ENCODE data around the gene SURF2. TPM values are rescaled to one million over a fixed set of nuclear protein-coding genes. Genes with fewer than 3 reads are reported as not detected.

SURF2 gene
- total RNA-seq, 1 experiment from 2014 or later = 18.1 TPM

DNA sequence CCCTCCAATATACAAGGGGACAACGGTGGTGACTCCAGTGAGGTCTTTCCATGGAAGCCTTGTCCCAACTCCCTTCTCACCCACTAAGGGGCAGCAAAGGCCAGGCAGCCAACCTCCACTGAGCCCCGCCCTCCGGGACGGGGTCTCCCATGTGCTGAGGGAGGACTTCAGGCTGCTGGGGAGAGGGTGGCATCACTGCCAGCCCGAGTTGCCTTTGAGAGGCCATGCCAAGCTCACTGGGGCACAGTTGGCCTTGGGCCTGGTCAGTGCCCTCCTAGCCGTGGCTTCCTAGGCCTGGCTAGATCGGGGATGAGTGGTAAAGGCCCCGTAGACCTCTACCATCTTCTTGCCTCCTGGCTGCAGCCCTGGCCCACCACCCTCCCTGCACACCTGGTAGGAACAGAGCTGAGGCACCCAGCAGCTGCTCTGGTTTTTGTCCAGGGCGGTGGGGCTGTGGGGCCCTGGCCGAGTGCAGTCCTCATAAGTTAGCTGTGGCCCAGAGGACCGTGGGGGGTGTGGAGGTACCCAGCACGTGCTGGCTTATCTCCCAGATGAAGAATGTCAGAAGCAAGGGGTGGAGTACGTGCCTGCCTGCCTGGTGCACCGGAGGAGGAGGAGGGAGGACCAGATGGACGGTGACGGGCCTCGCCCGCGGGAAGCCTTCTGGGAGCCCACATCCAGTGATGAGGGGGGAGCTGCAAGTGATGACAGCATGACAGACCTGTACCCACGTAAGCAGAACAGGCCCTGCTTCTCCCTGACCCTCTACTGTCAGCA lies 3.2 kb downstream of the SURF2 start:
- Histone ChIP-seq H3K9me3 (ENCODE audit: insufficient read depth, low read depth) (no peaks in the 10 kb centered on the region), H3F3A (ENCODE audit: insufficient read depth, low read depth) (peaks cover 41% of the 10 kb centered on the region), H4K20me1 (ENCODE audit: insufficient read depth) (peaks cover 46% of the 10 kb centered on the region), H3K79me2 (ENCODE audit: low read depth) (peaks cover 24% of the 10 kb centered on the region), H3K4me2 (no peak overlapping the region), H3K27ac (no peak overlapping the region), H3K4me1 (replicated peaks; ENCODE audit: insufficient read depth) (peaks cover 16% of the 10 kb centered on the region), H2AFZ (no peak overlapping the region), H3K36me3 (ENCODE audit: low read depth) (peaks cover 21% of the 10 kb centered on the region), H3K9me2 (ENCODE audit: insufficient read depth) (no peaks in the 10 kb centered on the region), H3K27me3 (ENCODE audit: insufficient read depth, low read depth) (no peaks in the 10 kb centered on the region), H3K4me3 (no peak overlapping the region)
- intact Hi-C loops (cut with micrococcal nuclease; ENCODE audit: unreplicated experiment) = loop anchor here (5.0 kb wide), 1 partner anchor 128 kb away; no protein-coding TSS in a partner anchor
- ChIA-PET CTCF (no interaction called here), POLR2A (ENCODE audit: unreplicated experiment) (no interaction called here)
- BruUV-seq (replicated peaks) = no TSS peak
- no peak for DNase-seq
- TF ChIP-seq CTCF (conservative IDR thresholded peaks at IDR 0.05) = peak; percentile 41; the same call in 1 of the 2 replicates
- no peak for TF ChIP-seq EZH2 (IDR thresholded peaks at IDR 0.05; ENCODE audit: low read depth)

- no peak for DNase-seq
- intact Hi-C loops (cut with micrococcal nuclease; ENCODE audit: unreplicated experiment) = no loop called here
- Histone ChIP-seq H3K9me3 (ENCODE audit: insufficient read depth, low read depth) (no peaks in the 10 kb centered on the region), H3K9me2 (ENCODE audit: insufficient read depth) (no peaks in the 10 kb centered on the region), H3K4me2 (no peak overlapping the region), H3K4me1 (replicated peaks; ENCODE audit: insufficient read depth) (peaks cover 7% of the 10 kb centered on the region), H3K4me3 (no peak overlapping the region), H3K27me3 (ENCODE audit: insufficient read depth, low read depth) (no peaks in the 10 kb centered on the region), H4K20me1 (ENCODE audit: insufficient read depth) (peaks cover 56% of the 10 kb centered on the region), H3K27ac (no peak overlapping the region), H2AFZ (no peak overlapping the region), H3K36me3 (ENCODE audit: low read depth) (peaks cover 29% of the 10 kb centered on the region), H3F3A (ENCODE audit: insufficient read depth, low read depth) (peaks cover 36% of the 10 kb centered on the region), H3K79me2 (ENCODE audit: low read depth) (peaks cover 13% of the 10 kb centered on the region)
- ChIA-PET CTCF (interaction anchor here (0.7 kb wide), 1 partner anchor 246 kb away, joined by 3 read pairs; no protein-coding TSS in a partner anchor), POLR2A (ENCODE audit: unreplicated experiment) (no interaction called here)
- BruUV-seq (replicated peaks) = no TSS peak
- no peak for TF ChIP-seq CTCF (conservative IDR thresholded peaks at IDR 0.05)
- TF ChIP-seq EZH2 (IDR thresholded peaks at IDR 0.05; ENCODE audit: low read depth) = no peak
These were observed 4.3 kb downstream of the SURF2 start for GRCh38 chr9:133360400-133361393.

GRCh38 chr9:133361507-133362092 lies 5.2 kb downstream of the SURF2 start:
- TF ChIP-seq EZH2 (IDR thresholded peaks at IDR 0.05; ENCODE audit: low read depth) (no peak), CTCF (conservative IDR thresholded peaks at IDR 0.05) (no peak)
- ChIA-PET POLR2A (ENCODE audit: unreplicated experiment) (no interaction called here), CTCF (no interaction called here)
- Histone ChIP-seq H3K27me3 (ENCODE audit: insufficient read depth, low read depth) (no peaks in the 10 kb centered on the region), H3K9me3 (ENCODE audit: insufficient read depth, low read depth) (no peaks in the 10 kb centered on the region), H3K27ac (no peak overlapping the region), H3K4me3 (no peak overlapping the region), H3F3A (ENCODE audit: insufficient read depth, low read depth) (peaks cover 36% of the 10 kb centered on the region), H4K20me1 (ENCODE audit: insufficient read depth) (peaks cover 65% of the 10 kb centered on the region), H3K4me2 (no peak overlapping the region), H3K4me1 (replicated peaks; ENCODE audit: insufficient read depth) (peaks cover 7% of the 10 kb centered on the region), H3K36me3 (ENCODE audit: low read depth) (peaks cover 37% of the 10 kb centered on the region), H3K79me2 (ENCODE audit: low read depth) (peaks cover 9% of the 10 kb centered on the region; the same call in 1 of the 2 replicates), H2AFZ (no peak overlapping the region), H3K9me2 (ENCODE audit: insufficient read depth) (no peaks in the 10 kb centered on the region)
- no TSS peak for BruUV-seq (replicated peaks)
- intact Hi-C loops (cut with micrococcal nuclease; ENCODE audit: unreplicated experiment) = no loop called here
- no peak for DNase-seq
